ENCODE data around the gene CNN3. TPM values are rescaled to one million over a fixed set of nuclear protein-coding genes. Genes with fewer than 3 reads are reported as not detected.

CNN3 gene
- total RNA-seq, 2 donors from 2014 or later, result 275 to 308 TPM

GRCh38 chr1:94951509-94952208 lies 24.7 kb upstream of the CNN3 start:
- Histone ChIP-seq H3K27me3 (ENCODE audit: control insufficient read depth, insufficient read depth, low read length, poor library complexity, severe bottlenecking) (no peaks in the 10 kb centered on the region), H3K9me3 (ENCODE audit: control insufficient read depth, low read length) (peaks cover 4% of the 10 kb centered on the region), H3K9ac (ENCODE audit: extremely low read depth, low read length, poor library complexity, severe bottlenecking) (no peak overlapping the region), H3K36me3 (ENCODE audit: control insufficient read depth, insufficient read depth, low read length) (no peaks in the 10 kb centered on the region), H3K4me1 (ENCODE audit: control insufficient read depth, insufficient read depth, low read length) (peaks cover 12% of the 10 kb centered on the region), H3K4me3 (ENCODE audit: low read length) (no peak overlapping the region), H3K27ac (ENCODE audit: low read depth, low read length) (no peak overlapping the region)
- no peak for DNase-seq
- no peak for TF ChIP-seq CTCF (conservative IDR thresholded peaks at IDR 0.05)
- Mint-ChIP-seq H3K27me3 (ENCODE audit: insufficient read depth) (peaks cover 3% of the 10 kb centered on the region), H3K27ac (no peak overlapping the region), H3K9me3 (peaks cover 2% of the 10 kb centered on the region), H3K4me1 (peaks cover 30% of the 10 kb centered on the region), H3K36me3 (ENCODE audit: low read depth) (no peaks in the 10 kb centered on the region), H3K4me3 (no peak overlapping the region)
- WGBS, 2 experiments (ENCODE audit: insufficient coverage in 1 of 2, insufficient read length in 1 of 2), result 85 to 87% methylated on average over 4 to 5 of the region's 5 CpGs

- no peak for TF ChIP-seq CTCF (conservative IDR thresholded peaks at IDR 0.05)
- H3K27me3 Mint-ChIP-seq (ENCODE audit: insufficient read depth), result peaks cover 3% of the 10 kb centered on the region
- H3K4me3 ChIP-seq (ENCODE audit: low read length), result no peak overlapping the region
- H3K27ac ChIP-seq (ENCODE audit: low read depth, low read length), result no peak overlapping the region
- H3K9me3 ChIP-seq (ENCODE audit: control insufficient read depth, low read length), result peaks cover 4% of the 10 kb centered on the region
- no peak for DNase-seq
- H3K36me3 ChIP-seq (ENCODE audit: control insufficient read depth, insufficient read depth, low read length), result no peaks in the 10 kb centered on the region
- H3K9me3 Mint-ChIP-seq, result peaks cover 2% of the 10 kb centered on the region
- peaks cover 12% of the 10 kb centered on the region for H3K4me1 ChIP-seq (ENCODE audit: control insufficient read depth, insufficient read depth, low read length)
- no peaks in the 10 kb centered on the region for H3K27me3 ChIP-seq (ENCODE audit: control insufficient read depth, insufficient read depth, low read length, poor library complexity, severe bottlenecking)
- H3K4me1 Mint-ChIP-seq, result peaks cover 30% of the 10 kb centered on the region
- WGBS, 2 experiments (ENCODE audit: insufficient coverage in 1 of 2, insufficient read length in 1 of 2), result 60 to 93% methylated on average over 1 to 2 of the region's 2 CpGs
- no peak overlapping the region for H3K9ac ChIP-seq (ENCODE audit: extremely low read depth, low read length, poor library complexity, severe bottlenecking)
- H3K36me3 Mint-ChIP-seq (ENCODE audit: low read depth), result no peaks in the 10 kb centered on the region
- no peak overlapping the region for H3K4me3 Mint-ChIP-seq
- H3K27ac Mint-ChIP-seq, result no peak overlapping the region
Observed at GRCh38 chr1:94951046-94951445, 24.1 kb upstream of the CNN3 start.

- H3K4me1 ChIP-seq (ENCODE audit: control insufficient read depth, insufficient read depth, low read length), result peaks cover 12% of the 10 kb centered on the region
- TF ChIP-seq CTCF (conservative IDR thresholded peaks at IDR 0.05), result no peak
- DNase-seq, result no peak
- no peaks in the 10 kb centered on the region for H3K36me3 Mint-ChIP-seq (ENCODE audit: low read depth)
- H3K27ac ChIP-seq (ENCODE audit: low read depth, low read length), result no peak overlapping the region
- H3K4me3 Mint-ChIP-seq, result no peak overlapping the region
- H3K4me3 ChIP-seq (ENCODE audit: low read length), result no peak overlapping the region
- no peaks in the 10 kb centered on the region for H3K36me3 ChIP-seq (ENCODE audit: control insufficient read depth, insufficient read depth, low read length)
- H3K27me3 ChIP-seq (ENCODE audit: control insufficient read depth, insufficient read depth, low read length, poor library complexity, severe bottlenecking), result no peaks in the 10 kb centered on the region
- peaks cover 3% of the 10 kb centered on the region for H3K27me3 Mint-ChIP-seq (ENCODE audit: insufficient read depth)
- 85% methylated on average over 4 of the region's 4 CpGs; no CpG with 5 or more reads in 1 of the 2 experiments for WGBS, 2 experiments (ENCODE audit: insufficient coverage in 1 of 2, insufficient read length in 1 of 2)
- peaks cover 2% of the 10 kb centered on the region for H3K9me3 Mint-ChIP-seq
- peaks cover 30% of the 10 kb centered on the region for H3K4me1 Mint-ChIP-seq
- H3K9me3 ChIP-seq (ENCODE audit: control insufficient read depth, low read length), result peaks cover 4% of the 10 kb centered on the region
- H3K9ac ChIP-seq (ENCODE audit: extremely low read depth, low read length, poor library complexity, severe bottlenecking), result no peak overlapping the region
- H3K27ac Mint-ChIP-seq, result no peak overlapping the region
Observed at GRCh38 chr1:94949681-94950661, 23.1 kb upstream of the CNN3 start.

All from endodermal cell (in vitro differentiated cells).